Stimulated activated CD4-positive, alpha-beta T cell treated with anti-CD3 and anti-CD28 coated beads, Interleukin-12 subunit alpha, Interleukin-12 subunit beta, amount 100 ng/mL, for 24 hours (primary cell): ENCODE data around the gene SLX4IP.

Source experiments
- DNase-seq, 2 experiments: peaks; one replicate each; pipeline ENCODE4 v3.0.0-alpha.2; 2020; ENCODE audit warnings: low read depth in 2 of 2

The SLX4IP gene

DNA sequence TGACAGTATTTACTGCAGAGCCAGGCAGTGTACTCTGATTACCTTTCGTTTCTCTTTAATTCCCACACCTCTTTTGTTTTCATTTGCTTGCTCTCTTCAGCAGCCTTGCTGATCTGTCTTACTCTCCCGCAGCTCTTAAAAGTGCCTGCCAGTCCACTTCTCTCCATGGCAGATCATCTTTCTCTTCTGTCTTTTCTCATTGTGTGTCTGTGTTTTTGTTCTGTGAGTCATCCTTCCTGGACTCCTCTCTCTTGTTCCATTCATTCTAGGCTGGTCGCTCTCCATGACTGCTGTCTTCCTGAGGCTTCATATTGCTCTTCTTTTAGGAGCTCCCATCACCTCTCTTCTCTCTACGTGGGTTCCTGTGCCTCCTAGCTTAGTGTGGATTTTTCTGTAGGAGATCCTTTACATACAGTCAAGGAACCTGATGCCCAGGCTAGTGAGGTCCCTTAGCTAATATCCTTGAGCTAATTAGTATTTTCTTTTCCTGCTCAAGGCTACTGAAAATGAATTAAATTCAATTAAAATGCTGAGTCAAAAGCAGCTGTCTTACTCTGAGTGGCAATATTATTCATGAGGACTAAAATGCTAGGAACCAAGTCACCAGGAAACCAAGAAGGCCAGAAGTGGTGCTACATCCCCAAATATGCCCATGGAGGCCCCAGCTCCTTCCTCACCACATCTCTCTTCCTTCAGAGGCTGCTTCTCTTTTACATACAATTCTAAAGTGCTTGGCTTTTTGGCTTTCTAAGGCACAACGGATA lies 86.1 kb downstream of the SLX4IP start:
- no peak for DNase-seq

DNA sequence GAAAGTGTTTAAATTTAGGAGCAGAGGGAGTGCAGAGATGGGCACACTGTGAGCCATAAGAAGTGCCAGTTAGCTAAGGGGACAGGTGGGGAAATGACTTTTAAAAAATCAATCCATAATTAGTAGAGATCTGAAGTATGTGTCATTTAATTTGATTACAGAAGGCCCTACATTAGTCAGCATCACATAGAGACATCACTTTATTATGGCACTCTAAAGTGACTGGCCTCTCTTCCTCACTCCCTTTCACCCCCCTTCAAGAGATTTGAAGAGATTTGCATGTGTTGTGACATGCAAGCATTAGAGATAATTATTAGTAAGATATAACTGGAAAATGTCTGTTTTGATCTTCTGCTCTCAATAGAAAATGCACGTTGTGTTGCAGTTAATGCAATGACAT lies 86.7 kb downstream of the SLX4IP start:
- no peak for DNase-seq

DNA sequence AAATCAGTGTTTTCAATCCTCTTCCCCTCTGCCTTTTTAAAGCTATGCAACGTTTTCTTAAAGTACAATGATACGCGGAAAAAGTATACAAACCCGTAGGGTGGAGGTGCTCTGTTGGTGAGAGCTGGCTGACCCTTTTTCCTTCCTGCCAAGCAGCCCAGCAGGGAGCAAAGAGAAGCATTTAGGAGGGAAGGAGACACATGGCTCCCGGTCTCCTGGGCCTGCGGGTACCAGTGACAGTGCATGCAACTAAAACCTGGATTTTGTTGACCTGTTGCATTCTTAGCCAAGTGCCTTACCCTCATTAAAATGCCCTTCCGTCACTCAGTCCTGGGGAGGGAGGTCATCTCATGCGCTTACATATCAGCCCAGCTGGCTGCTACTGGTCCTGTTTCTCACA lies 87.2 kb downstream of the SLX4IP start:
- no peak for DNase-seq

- no peak for DNase-seq
These were observed 88.3 kb downstream of the SLX4IP start for GRCh38 chr20:10523443-10523842.

DNA sequence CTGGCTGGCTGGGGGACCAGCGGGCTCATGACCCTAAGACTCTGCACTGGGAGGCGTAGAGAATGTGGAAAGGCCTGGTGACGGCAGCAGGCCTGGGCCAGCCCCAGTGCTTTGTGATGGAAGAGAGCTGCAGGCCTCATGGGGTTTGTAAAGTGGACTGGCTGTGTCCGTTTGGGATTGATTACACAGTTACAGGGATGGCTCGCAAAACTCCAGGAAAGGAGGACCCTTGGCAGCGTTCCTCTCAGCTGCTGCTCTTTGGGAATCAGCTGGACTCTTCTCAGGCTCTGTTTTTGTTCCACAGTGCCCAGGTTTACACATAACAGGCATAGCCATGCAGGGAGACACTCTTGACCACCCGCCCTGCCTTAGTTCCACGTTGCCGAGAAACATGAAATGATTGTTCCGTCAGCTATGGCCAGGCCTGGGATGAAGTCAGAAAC lies 89.0 kb downstream of the SLX4IP start:
- no peak for DNase-seq

DNA sequence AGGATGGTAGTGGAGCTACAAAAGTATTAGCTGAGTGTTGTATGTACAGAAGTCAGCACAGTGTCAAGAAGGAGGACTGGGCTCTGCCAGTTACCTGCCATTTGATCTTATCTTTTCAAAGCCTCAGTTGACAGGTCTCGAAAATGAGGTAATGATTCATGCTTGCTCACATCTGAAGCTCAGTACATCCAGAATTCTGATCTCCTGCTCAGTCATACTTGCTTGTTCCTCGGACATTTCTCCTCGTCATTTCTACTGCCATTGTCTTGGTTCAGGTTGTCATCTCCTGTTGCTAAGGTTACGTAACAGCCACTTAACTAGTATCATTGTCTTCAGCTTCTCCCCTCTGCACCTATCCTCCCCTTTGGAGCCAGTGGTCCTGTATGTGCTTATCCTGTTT lies 89.5 kb downstream of the SLX4IP start:
- no peak for DNase-seq

GRCh38 chr20:10527781-10528180 lies 92.7 kb downstream of the SLX4IP start:
- DNase-seq: no peak

- DNase-seq: no peak
These were observed 95.8 kb downstream of the SLX4IP start for GRCh38 chr20:10530883-10531282.

DNA sequence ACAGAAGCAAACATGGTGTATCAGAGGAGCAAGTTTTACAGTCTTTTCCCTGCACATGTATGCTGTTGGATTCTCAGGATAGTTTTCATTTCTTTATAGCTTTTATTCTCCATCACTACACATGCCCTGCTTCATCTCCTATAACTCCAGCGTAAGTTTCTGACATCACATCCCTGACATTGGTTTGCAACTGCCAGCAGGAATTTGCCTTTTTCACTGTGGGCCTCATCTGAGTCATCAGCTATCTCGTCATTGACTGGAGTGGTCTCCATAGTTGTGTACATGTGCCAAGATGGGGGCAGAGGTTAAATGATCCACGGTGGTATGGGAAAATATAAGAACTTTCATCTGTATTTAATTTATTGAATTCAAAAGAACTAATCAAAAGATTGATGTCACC lies 96.7 kb downstream of the SLX4IP start:
- DNase-seq: no peak

DNA sequence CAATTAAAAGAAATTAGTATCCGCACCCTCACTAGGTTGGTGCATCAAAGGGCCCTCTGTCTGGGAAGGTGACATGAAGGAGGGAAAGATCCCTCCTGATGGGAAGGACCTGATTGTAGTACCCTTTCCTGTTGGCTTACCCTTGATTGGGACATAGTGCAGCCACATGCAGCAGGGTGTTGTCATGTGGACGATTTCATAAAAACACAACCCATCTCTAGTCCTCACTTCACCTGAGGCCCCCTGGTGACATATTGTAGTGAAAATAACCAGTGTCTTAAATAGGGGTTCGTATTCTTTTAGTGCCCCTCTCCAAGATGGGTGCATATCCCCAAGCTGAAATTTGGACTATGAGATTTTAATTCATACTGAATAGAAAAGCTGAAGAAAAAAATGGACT lies 97.3 kb downstream of the SLX4IP start:
- no peak for DNase-seq

DNA sequence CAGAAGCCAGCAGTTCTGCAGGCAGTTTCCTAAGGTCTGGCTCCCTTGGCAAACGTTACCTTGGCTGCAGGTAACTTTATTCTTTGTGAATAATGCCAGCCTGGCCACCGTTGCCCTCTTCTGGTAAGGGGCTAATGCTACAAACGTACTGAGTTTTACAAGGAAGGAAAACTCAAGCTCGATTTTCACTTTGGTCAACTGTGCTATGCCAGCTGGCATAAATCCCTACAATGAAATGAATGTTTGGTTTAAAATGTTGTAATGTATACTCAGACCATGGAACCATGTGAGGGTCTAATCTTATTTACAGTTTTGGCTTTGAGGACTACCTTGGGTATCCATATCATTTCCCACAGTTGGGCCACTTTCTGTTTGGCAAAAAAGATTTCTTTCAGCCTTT lies 101.4 kb downstream of the SLX4IP start:
- DNase-seq: no peak

DNA sequence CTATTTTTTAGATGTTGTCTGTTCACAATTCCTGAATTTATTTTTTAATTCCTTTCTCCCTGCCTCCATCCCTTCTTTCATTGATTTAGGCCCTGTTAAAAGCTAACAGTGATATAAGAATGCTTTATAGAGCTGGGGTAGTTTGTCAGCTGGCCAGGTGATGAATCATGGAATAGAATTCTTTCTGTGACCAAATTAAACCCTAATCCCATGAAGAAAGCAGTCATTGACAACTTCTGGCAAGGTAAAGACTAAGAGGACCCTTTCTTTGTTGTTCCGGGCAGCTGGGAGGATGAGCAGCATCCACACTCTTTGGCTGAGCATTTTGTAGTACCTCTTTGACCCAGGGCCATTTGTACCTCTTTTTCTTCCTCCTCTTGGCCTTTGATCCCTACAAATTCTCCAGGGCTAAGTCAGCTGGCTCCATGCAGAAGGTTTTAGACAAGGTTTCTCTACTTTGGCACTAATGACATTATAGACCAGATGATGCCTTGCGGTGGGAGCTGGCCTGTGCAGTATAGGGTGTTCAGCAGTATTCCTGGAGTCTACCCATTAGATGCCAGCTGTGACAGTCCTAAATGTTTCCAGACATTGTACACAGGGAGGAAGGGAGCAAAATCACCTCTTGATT lies 102.9 kb downstream of the SLX4IP start:
- DNase-seq: no peak

- no peak for DNase-seq
These were observed 103.7 kb downstream of the SLX4IP start for GRCh38 chr20:10538768-10539167.

- no peak for DNase-seq
These were observed 104.9 kb downstream of the SLX4IP start for GRCh38 chr20:10539818-10540553.

DNA sequence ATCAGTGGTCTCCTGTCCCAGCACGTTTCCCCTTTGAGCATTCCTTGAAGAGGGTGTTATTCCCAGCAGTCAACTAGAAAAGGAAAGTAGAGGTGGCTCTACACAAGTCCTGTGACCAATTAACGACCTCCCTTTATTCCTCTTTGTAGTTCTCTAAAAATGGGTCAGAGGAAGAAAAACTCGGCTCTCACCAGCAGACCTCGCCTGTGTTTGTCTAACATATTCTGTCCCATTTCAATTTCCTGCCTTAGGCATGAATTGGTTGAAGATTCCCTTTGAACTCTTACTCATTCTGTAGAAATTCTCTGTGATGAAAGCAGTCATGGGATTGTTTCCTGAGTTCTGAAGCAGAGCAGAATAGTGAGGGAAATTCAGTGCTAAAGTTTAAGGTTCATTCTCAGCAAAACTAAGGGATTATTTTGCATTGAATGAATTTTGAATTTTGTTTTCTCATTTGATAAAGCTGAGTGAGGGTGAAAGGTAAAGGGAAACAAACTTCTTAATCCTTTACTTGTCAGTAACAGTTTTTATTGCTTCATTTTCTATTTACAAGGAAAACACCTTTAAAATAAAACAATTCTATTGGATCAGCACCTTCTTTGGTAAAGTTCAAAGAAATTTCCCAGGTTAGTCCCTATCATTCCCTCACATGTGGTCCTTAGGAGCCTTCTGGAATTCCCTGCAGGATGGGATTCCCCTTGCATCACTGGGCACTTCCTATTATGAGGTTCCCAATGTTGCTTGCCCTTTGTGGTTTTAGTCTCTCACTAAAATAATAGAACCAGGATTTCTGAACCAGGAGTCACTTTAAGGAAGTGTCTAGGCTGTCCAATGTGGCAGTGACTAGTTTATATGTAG lies 105.8 kb downstream of the SLX4IP start:
- DNase-seq: no peak

DNA sequence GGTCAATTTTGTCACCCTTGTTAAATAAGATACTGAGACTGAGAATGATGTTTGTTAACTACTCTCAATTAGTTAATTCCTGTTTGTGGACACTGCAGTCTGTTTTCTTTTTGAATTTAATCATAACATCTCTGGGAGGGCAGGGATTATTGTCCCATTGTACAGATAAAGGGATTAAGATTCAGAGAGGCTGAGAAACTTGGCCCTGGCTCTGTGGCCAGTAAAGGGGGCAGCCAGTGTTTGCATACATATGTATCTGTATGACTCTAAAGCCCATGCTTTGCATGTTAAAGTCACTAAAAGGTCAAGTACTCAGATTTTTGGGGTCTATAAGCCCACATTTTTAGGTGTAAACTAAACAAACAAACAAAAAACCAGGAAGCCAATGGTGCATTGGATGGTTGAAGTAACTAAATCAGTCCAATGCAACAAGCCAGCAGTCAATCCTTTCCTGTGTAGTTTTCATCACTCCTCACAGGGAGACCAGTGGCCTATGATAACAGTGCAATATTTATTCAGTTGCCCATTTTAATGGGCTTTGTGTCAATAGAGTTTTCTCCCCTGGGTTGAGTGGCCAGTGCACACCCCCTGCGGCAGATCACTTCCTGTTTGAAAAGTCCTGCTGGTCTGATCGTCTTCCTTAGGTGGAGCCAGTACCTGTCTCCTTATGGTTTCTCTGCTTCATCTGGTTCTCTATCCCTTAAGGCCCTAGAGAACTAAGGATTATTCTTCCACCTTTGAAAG lies 106.7 kb downstream of the SLX4IP start:
- DNase-seq: no peak

DNA sequence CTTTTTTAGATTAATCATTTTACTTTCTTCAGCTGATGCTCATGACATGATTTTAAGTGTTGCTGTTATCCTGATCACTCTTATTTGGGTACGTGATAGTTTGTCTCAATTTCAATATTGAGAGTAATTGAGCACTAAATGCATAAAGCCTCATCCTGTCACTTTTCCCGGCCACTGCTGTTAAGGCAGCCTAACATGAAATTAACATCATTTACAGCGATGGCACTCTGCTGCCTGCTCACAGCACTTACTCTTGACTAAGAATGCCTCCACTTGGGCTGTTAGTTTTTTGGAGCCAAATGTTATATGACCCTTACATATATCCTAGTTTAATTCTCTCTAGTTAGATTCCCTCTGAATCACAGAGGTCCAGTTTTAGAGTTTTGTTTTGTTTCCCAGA lies 107.3 kb downstream of the SLX4IP start:
- no peak for DNase-seq

GRCh38 chr20:10543480-10543879 lies 108.4 kb downstream of the SLX4IP start:
- no peak for DNase-seq

GRCh38 chr20:10547276-10548114 lies 112.4 kb downstream of the SLX4IP start:
- DNase-seq: no peak

- DNase-seq: no peak
These were observed 114.4 kb downstream of the SLX4IP start for GRCh38 chr20:10549511-10549910.
